Glutamatergic neuron (in vitro differentiated cells): ENCODE results near the gene SZRD1. TPM values are rescaled to one million over a fixed set of nuclear protein-coding genes. Genes with fewer than 3 reads are reported as not detected.

Experiments used
- DNase-seq: peaks from one replicate; pipeline ENCODE4 v3.0.0; 2022
- H3K27ac Mint-ChIP-seq: one replicate; pipeline ENCODE4 v1.8.0; 2020; ENCODE audit warnings: mild to moderate bottlenecking, mixed read lengths, inconsistent platforms; ENCODE audit not compliant: unreplicated experiment
- H3K27me3 Mint-ChIP-seq: one replicate; pipeline ENCODE4 v1.8.0; 2020; ENCODE audit warnings: mild to moderate bottlenecking, moderate library complexity, mixed read lengths, inconsistent platforms; ENCODE audit not compliant: unreplicated experiment
- H3K36me3 Mint-ChIP-seq: one replicate; pipeline ENCODE4 v1.8.0; 2020; ENCODE audit warnings: mild to moderate bottlenecking, mixed read lengths, inconsistent platforms; ENCODE audit not compliant: unreplicated experiment
- H3K4me1 Mint-ChIP-seq: one replicate; pipeline ENCODE4 v1.8.0; 2020; ENCODE audit warnings: mild to moderate bottlenecking, low read depth, mixed read lengths, inconsistent platforms; ENCODE audit not compliant: unreplicated experiment
- H3K4me3 Mint-ChIP-seq: one replicate; pipeline ENCODE4 v1.8.0; 2020; ENCODE audit warnings: mild to moderate bottlenecking, mixed read lengths, inconsistent platforms; ENCODE audit not compliant: unreplicated experiment
- H3K9me3 Mint-ChIP-seq: one replicate; pipeline ENCODE4 v1.8.0; 2020; ENCODE audit warnings: mild to moderate bottlenecking, moderate library complexity, mixed read lengths, inconsistent platforms; ENCODE audit not compliant: unreplicated experiment
- total RNA-seq: library from RNA; stranded (reverse); fragmentation: NEBNext Ultra II Directional; extraction: Animal tissue kit (Norgen Biotek cat#: 25700); gene quantifications from one replicate; pipeline ENCODE4 v1.2.1, GENCODE V29; 2021; ENCODE audit not compliant: unreplicated experiment
- TF ChIP-seq, protein P1 (sequence below): fragments of 200-600 bp; sonication (generic); IDR thresholded peaks from one replicate; pipeline ENCODE4 v1.5.0; 2021; ENCODE audit not compliant: partially characterized antibody, unreplicated experiment

Gene SZRD1
- total RNA-seq, 1 donor from 2014 or later, result 64.5 TPM

DNA sequence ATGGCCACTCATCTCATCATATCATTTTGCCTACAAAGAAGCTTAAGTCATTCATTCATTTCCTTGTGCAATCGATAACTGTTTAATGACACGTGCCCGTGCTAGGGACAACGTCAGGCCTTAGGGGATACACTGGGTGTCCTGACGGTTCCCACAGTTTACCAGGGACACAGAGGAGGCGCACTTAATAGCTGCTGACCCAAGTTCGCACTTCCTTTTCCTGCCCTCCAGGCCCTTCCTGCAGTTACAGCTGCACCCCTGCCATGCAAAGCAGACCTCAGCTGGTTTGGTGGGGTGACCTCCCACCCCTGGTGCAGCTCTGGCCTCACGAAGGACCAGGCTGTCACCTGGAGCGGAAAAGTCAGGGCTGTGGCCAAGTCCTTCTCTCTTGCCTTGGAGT is 66.0 kb downstream of the SZRD1 start:
- Mint-ChIP-seq H3K36me3 (no peaks in the 10 kb centered on the region), H3K9me3 (no peaks in the 10 kb centered on the region), H3K27ac (no peak overlapping the region), H3K4me1 (no peaks in the 10 kb centered on the region), H3K27me3 (peaks cover 2% of the 10 kb centered on the region), H3K4me3 (no peak overlapping the region)
- TF ChIP-seq, protein P1, sequence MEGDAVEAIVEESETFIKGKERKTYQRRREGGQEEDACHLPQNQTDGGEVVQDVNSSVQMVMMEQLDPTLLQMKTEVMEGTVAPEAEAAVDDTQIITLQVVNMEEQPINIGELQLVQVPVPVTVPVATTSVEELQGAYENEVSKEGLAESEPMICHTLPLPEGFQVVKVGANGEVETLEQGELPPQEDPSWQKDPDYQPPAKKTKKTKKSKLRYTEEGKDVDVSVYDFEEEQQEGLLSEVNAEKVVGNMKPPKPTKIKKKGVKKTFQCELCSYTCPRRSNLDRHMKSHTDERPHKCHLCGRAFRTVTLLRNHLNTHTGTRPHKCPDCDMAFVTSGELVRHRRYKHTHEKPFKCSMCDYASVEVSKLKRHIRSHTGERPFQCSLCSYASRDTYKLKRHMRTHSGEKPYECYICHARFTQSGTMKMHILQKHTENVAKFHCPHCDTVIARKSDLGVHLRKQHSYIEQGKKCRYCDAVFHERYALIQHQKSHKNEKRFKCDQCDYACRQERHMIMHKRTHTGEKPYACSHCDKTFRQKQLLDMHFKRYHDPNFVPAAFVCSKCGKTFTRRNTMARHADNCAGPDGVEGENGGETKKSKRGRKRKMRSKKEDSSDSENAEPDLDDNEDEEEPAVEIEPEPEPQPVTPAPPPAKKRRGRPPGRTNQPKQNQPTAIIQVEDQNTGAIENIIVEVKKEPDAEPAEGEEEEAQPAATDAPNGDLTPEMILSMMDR, result no peak
- no peak for DNase-seq

GRCh38 chr1:16434007-16434406 is 67.0 kb downstream of the SZRD1 start:
- Mint-ChIP-seq H3K9me3 (no peaks in the 10 kb centered on the region), H3K36me3 (no peaks in the 10 kb centered on the region), H3K4me3 (no peak overlapping the region), H3K27me3 (peaks cover 2% of the 10 kb centered on the region), H3K27ac (no peak overlapping the region), H3K4me1 (no peaks in the 10 kb centered on the region)
- no peak for DNase-seq
- TF ChIP-seq, protein P1, result no peak

- TF ChIP-seq, protein P1, result no peak
- H3K27ac Mint-ChIP-seq, result no peak overlapping the region
- H3K4me3 Mint-ChIP-seq, result no peak overlapping the region
- no peaks in the 10 kb centered on the region for H3K9me3 Mint-ChIP-seq
- H3K27me3 Mint-ChIP-seq, result peaks cover 2% of the 10 kb centered on the region
- DNase-seq, result no peak
- no peaks in the 10 kb centered on the region for H3K36me3 Mint-ChIP-seq
- no peaks in the 10 kb centered on the region for H3K4me1 Mint-ChIP-seq
Observed at GRCh38 chr1:16434501-16434900, 67.5 kb downstream of the SZRD1 start.

GRCh38 chr1:16436946-16437474 is 70.0 kb downstream of the SZRD1 start, which contains the start of gene SPATA21:
SPATA21 (minus strand) TSS chr1:16437424; CDS start chr1:16431371, 6,053 bp downstream.
- H3K27ac Mint-ChIP-seq, result no peak within 1 kb of the TSS
- H3K4me1 Mint-ChIP-seq, result peaks cover 6% of the 10 kb centered on the region
- H3K4me3 Mint-ChIP-seq, result no peak within 1 kb of the TSS
- H3K9me3 Mint-ChIP-seq, result peaks cover 3% of the 10 kb centered on the region
- peaks cover 2% of the 10 kb centered on the region for H3K27me3 Mint-ChIP-seq
- TF ChIP-seq, protein P1, result no peak
- H3K36me3 Mint-ChIP-seq, result no peaks in the 10 kb centered on the region
- no peak for DNase-seq

- Mint-ChIP-seq H3K9me3 (peaks cover 3% of the 10 kb centered on the region), H3K27me3 (peaks cover 2% of the 10 kb centered on the region), H3K4me3 (no peak overlapping the region), H3K27ac (no peak overlapping the region), H3K36me3 (no peaks in the 10 kb centered on the region), H3K4me1 (peaks cover 10% of the 10 kb centered on the region)
- TF ChIP-seq, protein P1, result no peak
- no peak for DNase-seq
Observed at GRCh38 chr1:16438516-16438915, 71.5 kb downstream of the SZRD1 start.
